Lower leg skin (tissue), 4 donors: ENCODE measurements around the gene RUNX3. TPM values are rescaled to one million over a fixed set of nuclear protein-coding genes. Genes with fewer than 3 reads are reported as not detected.

ENCODE experiments used
- DNase-seq, 2 donors: peaks; one replicate each; pipeline ENCODE4 v3.0.0-alpha.2; 2019; ENCODE audit warnings: low spot score in 2 of 2
- H3K4me3 ChIP-seq: fragments of 200-600 bp; sonication (generic); 2 replicates; pipeline ENCODE4 v1.5.1; 2017; ENCODE audit warnings: mild to moderate bottlenecking, low read depth; ENCODE audit not compliant: poor library complexity, severe bottlenecking
- POLR2A ChIP-seq, 2 donors: fragments of 450-650 bp; IDR thresholded peaks; one replicate each; pipeline ENCODE4 v1.6.1; 2016 to 2017; ENCODE audit warnings: antibody characterized with exemption in 2 of 2, mild to moderate bottlenecking in 1 of 2, moderate library complexity in 1 of 2
- WGBS, 2 donors: methylation state at CpG; one replicate each; pipeline ENCODE4 v1.1.5; 2018; 5-methylcytosine and 5-hydroxymethylcytosine counted together
- intact Hi-C: fragments of 100-400 bp; cut with DNase I; formaldehyde crosslinking; loops from one replicate; pipeline ENCODE4 v1.15.0; 2023; ENCODE audit warnings: low total_unique reads
- total RNA-seq, 4 donors: library from RNA; depleted of rRNA; stranded (reverse); fragments of >200 nt; gene quantifications; one replicate each; pipeline ENCODE4 v1.1.0, GENCODE V29; 2016
- TF ChIP-seq, protein P1 (sequence below), 3 donors: fragments of 450-650 bp; IDR thresholded peaks; one replicate each; pipeline ENCODE4 v1.5.1; 2016; ENCODE audit warnings: antibody characterized with exemption in 3 of 3, mild to moderate bottlenecking in 3 of 3, moderate library complexity in 2 of 3

The RUNX3 gene
- total RNA-seq, 4 donors from 2014 or later: 6.1 to 24.4 (median 19.8) TPM

- no peak for TF ChIP-seq POLR2A (IDR thresholded peaks at IDR 0.05)
- TF ChIP-seq, protein P1, sequence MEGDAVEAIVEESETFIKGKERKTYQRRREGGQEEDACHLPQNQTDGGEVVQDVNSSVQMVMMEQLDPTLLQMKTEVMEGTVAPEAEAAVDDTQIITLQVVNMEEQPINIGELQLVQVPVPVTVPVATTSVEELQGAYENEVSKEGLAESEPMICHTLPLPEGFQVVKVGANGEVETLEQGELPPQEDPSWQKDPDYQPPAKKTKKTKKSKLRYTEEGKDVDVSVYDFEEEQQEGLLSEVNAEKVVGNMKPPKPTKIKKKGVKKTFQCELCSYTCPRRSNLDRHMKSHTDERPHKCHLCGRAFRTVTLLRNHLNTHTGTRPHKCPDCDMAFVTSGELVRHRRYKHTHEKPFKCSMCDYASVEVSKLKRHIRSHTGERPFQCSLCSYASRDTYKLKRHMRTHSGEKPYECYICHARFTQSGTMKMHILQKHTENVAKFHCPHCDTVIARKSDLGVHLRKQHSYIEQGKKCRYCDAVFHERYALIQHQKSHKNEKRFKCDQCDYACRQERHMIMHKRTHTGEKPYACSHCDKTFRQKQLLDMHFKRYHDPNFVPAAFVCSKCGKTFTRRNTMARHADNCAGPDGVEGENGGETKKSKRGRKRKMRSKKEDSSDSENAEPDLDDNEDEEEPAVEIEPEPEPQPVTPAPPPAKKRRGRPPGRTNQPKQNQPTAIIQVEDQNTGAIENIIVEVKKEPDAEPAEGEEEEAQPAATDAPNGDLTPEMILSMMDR (IDR thresholded peaks at IDR 0.05): no peak
- intact Hi-C loops: loop anchor here (5.0 kb wide), 1 partner anchor 610 kb away; no protein-coding TSS in a partner anchor
- no peak overlapping the region for H3K4me3 ChIP-seq
- WGBS, 2 donors: 75 to 86% methylated on average over 2 of the region's 2 CpGs
- DNase-seq: no peak
These were observed 21.8 kb upstream of the RUNX3 start for GRCh38 chr1:24951810-24952412.

- H3K4me3 ChIP-seq: no peak overlapping the region
- DNase-seq: no peak
- intact Hi-C loops: loop anchor here (5.0 kb wide), 1 partner anchor 609 kb away; no protein-coding TSS in a partner anchor
- TF ChIP-seq, protein P1 (IDR thresholded peaks at IDR 0.05): no peak
- TF ChIP-seq POLR2A (IDR thresholded peaks at IDR 0.05): no peak
- 59 to 69% methylated on average over 6 of the region's 6 CpGs for WGBS, 2 donors
These were observed 21.3 kb upstream of the RUNX3 start for GRCh38 chr1:24951337-24951736.

GRCh38 chr1:24949331-24949881 lies 19.3 kb upstream of the RUNX3 start:
- 70 to 82% methylated on average over 10 to 12 of the region's 12 CpGs for WGBS, 2 donors

GRCh38 chr1:24948079-24948827 lies 18.2 kb upstream of the RUNX3 start:
- TF ChIP-seq, protein P1 (IDR thresholded peaks at IDR 0.05): no peak
- no peak for TF ChIP-seq POLR2A (IDR thresholded peaks at IDR 0.05)
- intact Hi-C loops: no loop called here
- WGBS, 2 donors: 89 to 91% methylated on average over 9 of the region's 9 CpGs
- DNase-seq: no peak
- H3K4me3 ChIP-seq: no peak overlapping the region

More at GRCh38 chr1:24949331-24949881, 19.3 kb upstream of the RUNX3 start:
- no peak overlapping the region for H3K4me3 ChIP-seq
- DNase-seq: no peak
- intact Hi-C loops: no loop called here
- TF ChIP-seq POLR2A (IDR thresholded peaks at IDR 0.05): no peak
- TF ChIP-seq, protein P1 (IDR thresholded peaks at IDR 0.05): no peak

GRCh38 chr1:24946861-24947658 lies 17.0 kb upstream of the RUNX3 start:
- TF ChIP-seq POLR2A (IDR thresholded peaks at IDR 0.05): no peak
- TF ChIP-seq, protein P1 (IDR thresholded peaks at IDR 0.05): no peak
- intact Hi-C loops: no loop called here
- WGBS, 2 donors: 89 to 90% methylated on average over 12 to 13 of the region's 13 CpGs
- no peak overlapping the region for H3K4me3 ChIP-seq
- DNase-seq: no peak
